ENCODE measurements around the gene EEF1AKMT1.

Gene EEF1AKMT1, protein sequence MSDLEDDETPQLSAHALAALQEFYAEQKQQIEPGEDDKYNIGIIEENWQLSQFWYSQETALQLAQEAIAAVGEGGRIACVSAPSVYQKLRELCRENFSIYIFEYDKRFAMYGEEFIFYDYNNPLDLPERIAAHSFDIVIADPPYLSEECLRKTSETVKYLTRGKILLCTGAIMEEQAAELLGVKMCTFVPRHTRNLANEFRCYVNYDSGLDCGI

DNA sequence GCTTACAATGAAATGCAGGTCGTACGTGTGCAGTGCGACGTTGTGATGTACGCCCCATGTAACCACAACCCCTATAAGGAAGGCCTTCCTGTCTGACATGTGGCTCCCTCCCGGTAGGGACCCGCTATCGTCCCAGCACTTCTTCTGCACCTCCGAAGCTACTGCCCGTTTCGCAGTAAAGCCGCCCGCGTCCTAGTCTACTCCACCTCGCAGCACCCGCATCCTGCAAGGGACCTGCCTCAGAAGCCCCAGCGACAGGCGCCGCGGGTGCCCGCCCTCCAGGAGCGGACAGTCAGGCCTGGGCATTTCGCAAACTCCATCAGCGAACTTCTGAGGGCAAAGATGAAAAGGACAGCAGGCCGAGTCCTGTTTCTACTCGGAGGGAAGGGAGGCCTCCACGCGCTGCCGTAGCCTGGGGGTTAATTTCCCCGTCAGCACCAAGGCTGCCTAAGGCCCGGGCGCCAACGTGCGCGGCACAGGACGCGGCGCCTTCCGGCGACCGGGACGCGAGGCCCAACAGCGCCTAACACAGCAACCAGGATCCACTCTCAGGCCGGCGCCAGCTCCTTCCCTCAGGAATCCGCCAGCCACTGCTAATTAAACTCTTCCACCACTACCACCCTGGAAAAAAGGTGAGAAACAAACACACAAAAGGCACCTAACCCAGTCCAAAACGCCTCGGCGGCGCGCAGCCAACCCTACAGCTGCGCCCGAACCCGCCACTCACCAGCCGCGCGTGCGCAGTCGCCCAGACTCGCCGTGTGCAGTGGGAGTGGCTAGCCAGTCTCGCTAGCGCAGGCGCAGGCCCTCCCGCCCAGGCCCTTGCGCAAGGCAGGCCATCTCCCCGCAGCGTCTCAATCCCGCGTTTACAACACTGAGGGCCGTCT lies at the start of gene EEF1AKMT1:
EEF1AKMT1 (minus strand) TSS at position 768 of the 887 bp plus-strand sequence. CDS start 16,363 bp downstream, outside the sequence.
- H3K4me3 ChIP-seq = peak within 1 kb of the TSS; percentile 84
- TF ChIP-seq, protein P1, sequence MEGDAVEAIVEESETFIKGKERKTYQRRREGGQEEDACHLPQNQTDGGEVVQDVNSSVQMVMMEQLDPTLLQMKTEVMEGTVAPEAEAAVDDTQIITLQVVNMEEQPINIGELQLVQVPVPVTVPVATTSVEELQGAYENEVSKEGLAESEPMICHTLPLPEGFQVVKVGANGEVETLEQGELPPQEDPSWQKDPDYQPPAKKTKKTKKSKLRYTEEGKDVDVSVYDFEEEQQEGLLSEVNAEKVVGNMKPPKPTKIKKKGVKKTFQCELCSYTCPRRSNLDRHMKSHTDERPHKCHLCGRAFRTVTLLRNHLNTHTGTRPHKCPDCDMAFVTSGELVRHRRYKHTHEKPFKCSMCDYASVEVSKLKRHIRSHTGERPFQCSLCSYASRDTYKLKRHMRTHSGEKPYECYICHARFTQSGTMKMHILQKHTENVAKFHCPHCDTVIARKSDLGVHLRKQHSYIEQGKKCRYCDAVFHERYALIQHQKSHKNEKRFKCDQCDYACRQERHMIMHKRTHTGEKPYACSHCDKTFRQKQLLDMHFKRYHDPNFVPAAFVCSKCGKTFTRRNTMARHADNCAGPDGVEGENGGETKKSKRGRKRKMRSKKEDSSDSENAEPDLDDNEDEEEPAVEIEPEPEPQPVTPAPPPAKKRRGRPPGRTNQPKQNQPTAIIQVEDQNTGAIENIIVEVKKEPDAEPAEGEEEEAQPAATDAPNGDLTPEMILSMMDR (IDR thresholded peaks at IDR 0.05) = no peak
- DNase-seq (ENCODE audit: low spot score) = peak; percentile 95
- peak within 1 kb of the TSS; percentile 84 to 93 for H3K27ac ChIP-seq

DNA sequence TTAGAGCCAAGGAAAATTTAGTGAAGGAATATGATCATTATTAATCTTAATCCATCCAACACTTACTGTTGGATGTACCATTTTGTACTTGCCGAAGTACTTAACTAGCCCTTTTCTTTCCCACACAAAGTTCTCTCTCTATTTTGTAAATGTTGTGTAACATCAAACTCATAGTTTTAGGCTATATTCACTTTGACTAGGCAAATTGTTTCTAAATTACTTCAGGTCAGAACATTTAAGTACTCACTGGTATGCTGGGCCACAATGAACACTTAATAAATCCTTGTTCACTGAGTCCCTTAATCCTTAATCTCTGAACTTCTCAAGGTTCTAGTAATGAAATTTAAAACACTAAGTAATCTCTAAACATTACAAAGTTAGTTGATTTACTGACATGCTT lies 49.3 kb upstream of the EEF1AKMT1 start:
- DNase-seq (ENCODE audit: low spot score) = no peak
- H3K27ac ChIP-seq = no peak overlapping the region
- no peak overlapping the region for H3K4me3 ChIP-seq
- TF ChIP-seq, protein P1 (IDR thresholded peaks at IDR 0.05) = no peak

DNA sequence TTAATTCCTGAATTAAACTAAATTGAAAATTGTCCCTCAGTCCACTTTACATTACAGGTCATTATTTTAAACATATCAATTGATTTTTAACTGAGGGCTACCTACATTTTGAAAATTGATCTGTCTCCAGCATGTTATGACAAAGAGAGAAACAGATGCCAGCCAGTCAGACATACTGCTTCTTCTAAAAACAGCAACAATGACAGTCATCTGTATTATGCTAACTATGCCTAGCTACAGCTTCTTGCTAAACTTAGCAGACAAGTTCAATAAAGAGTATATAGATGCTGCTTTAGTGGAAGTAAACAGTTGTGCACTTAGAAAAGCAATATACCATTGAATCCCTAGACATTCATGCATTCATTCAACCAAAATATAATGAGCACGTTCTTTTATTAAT lies 48.6 kb upstream of the EEF1AKMT1 start:
- TF ChIP-seq, protein P1 (IDR thresholded peaks at IDR 0.05) = no peak
- no peak for DNase-seq (ENCODE audit: low spot score)
- Histone ChIP-seq H3K27ac (no peak overlapping the region), H3K4me3 (no peak overlapping the region)

DNA sequence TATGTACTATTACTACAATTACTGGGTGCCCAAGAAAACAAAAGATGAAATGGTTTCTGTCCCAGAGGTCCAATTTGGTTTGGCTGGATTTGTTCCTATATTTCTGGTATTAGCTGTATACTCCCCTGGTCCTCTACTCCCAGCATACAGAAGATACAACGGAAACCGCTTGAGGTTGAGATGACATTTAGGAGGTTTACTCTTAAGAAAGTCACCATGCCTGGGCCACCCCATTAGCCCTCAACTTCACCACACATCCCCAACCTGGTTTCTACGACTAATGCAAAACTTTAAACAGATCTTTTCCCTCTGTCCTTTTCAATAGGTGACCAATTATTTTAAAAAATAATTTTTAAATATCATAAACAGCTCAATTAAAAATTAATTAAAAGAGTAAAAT lies 46.0 kb upstream of the EEF1AKMT1 start:
- TF ChIP-seq, protein P1 (IDR thresholded peaks at IDR 0.05) = no peak

DNA sequence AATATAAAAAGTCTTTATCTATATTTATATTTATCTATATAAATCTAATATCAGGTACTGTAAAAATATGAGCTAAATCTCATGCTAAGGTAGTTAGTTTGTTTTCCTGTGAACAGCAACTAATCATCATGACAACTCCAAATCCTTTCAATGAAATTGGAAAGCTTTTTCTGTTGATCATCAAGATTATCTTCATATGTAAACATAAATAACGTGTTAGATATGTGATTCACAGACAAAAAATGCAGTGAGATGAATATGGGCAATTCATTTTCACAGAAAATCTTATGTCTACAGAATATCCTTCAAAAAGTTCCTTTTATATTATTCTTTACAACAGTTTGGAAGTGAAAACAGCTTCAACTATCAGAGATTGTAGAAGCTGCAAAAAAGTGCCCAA lies 41.7 kb upstream of the EEF1AKMT1 start:
- no peak for DNase-seq (ENCODE audit: low spot score)
- TF ChIP-seq, protein P1 (IDR thresholded peaks at IDR 0.05) = no peak
- Histone ChIP-seq H3K4me3 (no peak overlapping the region), H3K27ac (peak overlapping the region; percentile 69 to 79)

More for the DNA sequence above, 46.0 kb upstream of the EEF1AKMT1 start:
- Histone ChIP-seq H3K4me3 (no peak overlapping the region), H3K27ac (no peak overlapping the region)
- no peak for DNase-seq (ENCODE audit: low spot score)

DNA sequence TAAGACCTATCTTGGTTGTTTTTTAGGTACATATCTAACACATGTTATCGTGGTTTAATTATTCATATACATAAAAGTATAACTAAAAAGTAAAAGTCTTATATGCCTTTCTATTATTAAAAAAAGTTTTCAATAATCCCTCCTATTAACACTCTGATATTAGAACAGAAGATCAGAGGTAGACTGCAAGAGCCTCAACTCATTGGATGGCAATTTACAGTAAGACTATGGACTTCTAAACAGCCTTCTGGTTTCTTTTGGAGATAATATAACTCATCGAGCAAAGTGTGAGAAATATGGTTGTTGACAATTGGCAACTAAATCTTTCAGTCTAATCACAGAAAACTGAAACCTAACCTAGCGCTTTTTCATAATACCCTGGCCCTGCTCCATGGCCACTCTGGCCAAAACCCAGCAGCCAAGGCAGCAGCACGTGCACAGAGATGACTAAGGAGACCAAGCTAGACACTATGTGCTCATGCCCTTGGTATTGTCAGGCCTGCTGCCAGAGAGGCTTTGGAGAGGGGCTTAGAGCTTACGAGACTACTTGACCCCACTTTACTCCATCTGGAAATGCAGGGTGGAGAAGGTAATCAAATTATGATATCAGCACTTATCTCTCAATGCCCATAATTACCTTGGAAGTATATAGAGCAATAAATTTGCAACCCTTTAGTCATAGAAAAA lies 40.6 kb upstream of the EEF1AKMT1 start:
- peak overlapping the region; percentile 29 for H3K4me3 ChIP-seq
- peak overlapping the region; percentile 69 to 79 for H3K27ac ChIP-seq
- TF ChIP-seq, protein P1 (IDR thresholded peaks at IDR 0.05) = no peak
- peak; percentile 94 for DNase-seq (ENCODE audit: low spot score)

Measured in coronary artery (tissue), 2 donors.